Cerebellar nuclear complex (tissue), 1 donor: ENCODE data around the gene NLGN4X.

Experiments
- DNase-seq, 2 experiments: peaks; one replicate each; lab custom pipeline; 2025; lab: John Stamatoyannopoulos, UW

Gene NLGN4X

DNA sequence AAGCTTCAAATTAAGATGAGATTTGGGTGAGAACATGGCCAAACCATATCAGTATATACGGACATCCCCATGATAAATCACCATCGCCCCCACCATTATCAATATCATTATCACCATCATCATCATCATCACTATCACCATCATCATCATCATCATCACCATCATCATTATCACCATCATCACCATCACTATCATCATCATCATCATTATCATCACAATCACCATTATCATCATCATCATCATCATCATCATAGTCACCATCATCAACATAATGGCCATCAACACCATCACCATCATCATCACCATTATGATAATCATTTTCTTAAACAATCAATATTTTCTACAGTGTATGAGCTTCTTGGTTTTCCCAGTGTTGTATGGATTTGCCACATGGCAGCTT lies 360.9 kb downstream of the NLGN4X start:
- no peak for DNase-seq

DNA sequence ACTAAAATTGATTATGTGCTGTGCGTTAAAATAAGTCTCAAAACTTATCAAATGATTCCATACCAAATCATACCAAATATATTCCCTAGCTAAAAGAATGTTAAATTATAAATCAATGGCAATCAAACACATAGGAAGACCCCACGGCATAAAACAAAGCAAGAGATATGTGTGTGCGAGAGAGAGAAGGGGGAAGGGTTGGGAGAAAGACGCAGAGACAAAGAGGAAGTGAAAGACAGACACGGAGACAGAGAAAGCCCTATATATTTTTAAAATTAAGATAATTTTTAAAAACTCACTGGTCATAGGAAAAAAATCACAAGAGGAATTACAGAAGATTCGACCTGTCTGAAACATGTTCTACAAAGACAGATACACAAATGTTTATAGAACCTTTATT lies 371.4 kb downstream of the NLGN4X start:
- no peak for DNase-seq

DNA sequence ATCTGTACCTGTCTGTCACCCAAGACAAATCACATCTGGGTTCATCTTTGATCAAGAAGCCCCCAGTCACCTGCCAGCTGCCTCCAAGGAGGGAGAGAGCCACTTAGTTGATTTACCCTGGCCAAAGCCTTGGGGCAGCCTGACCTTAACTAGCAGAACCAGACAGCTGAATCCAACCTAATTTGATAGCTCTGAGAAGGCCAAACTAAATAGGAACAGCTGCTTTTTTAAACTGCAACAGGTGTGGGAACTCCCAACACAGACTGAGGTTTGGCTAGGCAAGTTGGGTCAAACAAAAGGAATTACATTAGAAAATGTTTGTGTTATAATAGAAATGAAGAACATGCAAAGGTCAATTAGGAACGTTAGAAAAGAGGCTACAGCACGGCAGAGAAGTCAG lies 375.7 kb downstream of the NLGN4X start:
- DNase-seq = no peak

DNA sequence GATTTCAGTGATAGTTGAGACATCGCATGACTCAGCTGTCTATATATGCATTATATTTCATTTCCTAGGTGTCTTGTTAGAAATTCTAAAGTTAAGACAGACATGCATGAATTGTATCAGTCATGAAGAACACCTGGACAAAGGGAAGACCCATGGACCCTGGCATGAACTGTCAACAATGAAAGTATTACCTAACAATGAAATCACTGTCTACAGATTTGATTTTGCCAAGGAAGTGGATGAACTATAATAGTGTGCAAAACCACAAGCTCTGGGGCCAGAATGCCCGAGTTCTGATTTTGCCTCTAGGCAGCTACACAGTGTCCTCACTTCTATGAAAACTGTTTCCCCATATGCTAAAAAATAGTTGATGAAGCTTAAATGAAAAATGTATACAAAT lies 386.1 kb downstream of the NLGN4X start:
- DNase-seq = no peak
